NCI-H748 (cell line): Measurements from ENCODE around the gene ABHD12.
"Not testable (repeated sequence)": the region's sequence is repeated elsewhere in the genome, so short reads cannot be mapped to it uniquely, and the experiment has no call there.

Source experiments
- DNase-seq: peaks from one replicate; lab custom pipeline; 2025; ENCODE audit not compliant: unreplicated experiment; lab: John Stamatoyannopoulos, UW

The ABHD12 gene

GRCh38 chr20:25355011-25355595 is 35.5 kb downstream of the ABHD12 start:
- no peak for DNase-seq

GRCh38 chr20:25353747-25354705 is 36.6 kb downstream of the ABHD12 start:
- DNase-seq = no peak

- no peak for DNase-seq
Measured at GRCh38 chr20:25353353-25353746, 37.3 kb downstream of the ABHD12 start.

- DNase-seq = no peak
Measured at GRCh38 chr20:25352746-25353145, 37.9 kb downstream of the ABHD12 start.

GRCh38 chr20:25351024-25351360 is 39.6 kb downstream of the ABHD12 start:
- DNase-seq = no peak

GRCh38 chr20:25346349-25346748 is 44.3 kb downstream of the ABHD12 start:
- no peak for DNase-seq

- no peak for DNase-seq
Measured at GRCh38 chr20:25345721-25346120, 44.9 kb downstream of the ABHD12 start.

GRCh38 chr20:25344634-25345033 is 46.0 kb downstream of the ABHD12 start:
- no peak for DNase-seq

GRCh38 chr20:25341716-25342680 is 48.6 kb downstream of the ABHD12 start:
- peak; percentile 30 for DNase-seq

GRCh38 chr20:25340380-25340779 is 50.3 kb downstream of the ABHD12 start:
- peak; percentile 24 for DNase-seq

- no peak for DNase-seq
Measured at GRCh38 chr20:25339608-25340007, 51.0 kb downstream of the ABHD12 start.

GRCh38 chr20:25338112-25339023 is 52.3 kb downstream of the ABHD12 start:
- no peak for DNase-seq

GRCh38 chr20:25336561-25337422 is 53.8 kb downstream of the ABHD12 start:
- DNase-seq = peak; percentile 9

- not testable (repeated sequence) for DNase-seq
Measured at GRCh38 chr20:25334972-25335371, 55.7 kb downstream of the ABHD12 start.

- DNase-seq = no peak
Measured at GRCh38 chr20:25328954-25329498, 61.6 kb downstream of the ABHD12 start.

GRCh38 chr20:25327521-25328235 is 63.0 kb downstream of the ABHD12 start:
- DNase-seq = no peak

- DNase-seq = no peak
Measured at GRCh38 chr20:25325997-25326396, 64.6 kb downstream of the ABHD12 start.

GRCh38 chr20:25325073-25325472 is 65.6 kb downstream of the ABHD12 start:
- DNase-seq = no peak
